Mucosa of descending colon (tissue), 3 donors: Measurements from ENCODE around the gene NUDC. TPM values are rescaled to one million over a fixed set of nuclear protein-coding genes. Genes with fewer than 3 reads are reported as not detected.

ENCODE experiments used
- ATAC-seq: fragments of 200-7000 bp; cut with Tn5 transposase; one replicate; pipeline ENCODE4 v1.9.1; 2020; ENCODE audit warnings: mild to moderate bottlenecking, moderate library complexity
- DNase-seq, 3 donors: peaks; one replicate each; pipeline ENCODE4 v3.0.0-alpha.2; 2020
- H3K36me3 ChIP-seq: fragments of 200-600 bp; one replicate; pipeline ENCODE4 v1.8.0; 2021; ENCODE audit warnings: low read depth, mild to moderate bottlenecking
- H3K4me1 ChIP-seq: fragments of 200-600 bp; one replicate; pipeline ENCODE4 v1.8.0; 2021; ENCODE audit warnings: low read depth, mild to moderate bottlenecking
- H3K4me3 ChIP-seq: fragments of 200-600 bp; one replicate; pipeline ENCODE4 v1.8.0; 2021; ENCODE audit warnings: mild to moderate bottlenecking
- H3K9me3 ChIP-seq: fragments of 200-600 bp; one replicate; pipeline ENCODE4 v1.8.0; 2021; ENCODE audit warnings: mild to moderate bottlenecking
- CTCF ChIP-seq: fragments of 200-600 bp; IDR thresholded peaks from one replicate; pipeline ENCODE4 v1.8.0; 2022; ENCODE audit warnings: antibody characterized with exemption, mild to moderate bottlenecking
- intact Hi-C, 2 donors: fragments of 100-400 bp; cut with DNase I in 1 of 2; cut with micrococcal nuclease in 1 of 2; formaldehyde crosslinking; loops; one replicate each; pipeline versions ENCODE4 v1.11.0 to v1.11.1; 2022; cut with DNase I, micrococcal nuclease
- total RNA-seq, 3 donors: library from RNA; stranded (reverse); fragmentation: NEBNext Ultra II Directional in 2 of 3; extraction: Animal tissue kit (Norgen Biotek cat#: 25700) in 2 of 3; gene quantifications; one replicate each; pipeline versions ENCODE4 v1.2.1 to v1.2.4, GENCODE V29; 2021 to 2023
- donor health status: DM: no; HTN: no; CAD: no; lungs with moderate emphysema.
- donor health status: DM: no; HTN: no; CAD: no.
- donor health status: DM: no; HTN: yes; CAD: no.

The NUDC gene
- total RNA-seq, 3 donors from 2014 or later: 36.2 to 83.5 (median 43.1) TPM

GRCh38 chr1:26965213-26965612 is 43.7 kb downstream of the NUDC start:
- Histone ChIP-seq H3K36me3 (no peaks in the 10 kb centered on the region), H3K4me1 (peaks cover 2% of the 10 kb centered on the region), H3K9me3 (no peaks in the 10 kb centered on the region), H3K4me3 (no peak overlapping the region)
- TF ChIP-seq CTCF: no peak
- intact Hi-C loops: no loop called here
- ATAC-seq: no peak
- no peak for DNase-seq

GRCh38 chr1:26965628-26966027 is 44.1 kb downstream of the NUDC start:
- Histone ChIP-seq H3K4me3 (no peak overlapping the region), H3K4me1 (peaks cover 2% of the 10 kb centered on the region), H3K9me3 (no peaks in the 10 kb centered on the region), H3K36me3 (no peaks in the 10 kb centered on the region)
- DNase-seq (no peak), ATAC-seq (no peak)
- no peak for TF ChIP-seq CTCF
- intact Hi-C loops: no loop called here

- intact Hi-C loops: no loop called here
- no peaks in the 10 kb centered on the region for H3K36me3 ChIP-seq
- H3K4me3 ChIP-seq: no peak overlapping the region
- no peak for TF ChIP-seq CTCF
- peak; percentile 91 for ATAC-seq
- H3K9me3 ChIP-seq: no peaks in the 10 kb centered on the region
- peak in 1 of 3 donors; percentile 68 for DNase-seq
- no peaks in the 10 kb centered on the region for H3K4me1 ChIP-seq
Observed at GRCh38 chr1:26970810-26971209, 49.3 kb downstream of the NUDC start.

GRCh38 chr1:26971590-26971989 is 50.0 kb downstream of the NUDC start:
- no peak for DNase-seq

GRCh38 chr1:26972390-26972789 is 50.8 kb downstream of the NUDC start:
- Histone ChIP-seq H3K4me1 (no peaks in the 10 kb centered on the region), H3K4me3 (no peak overlapping the region), H3K9me3 (no peaks in the 10 kb centered on the region), H3K36me3 (no peaks in the 10 kb centered on the region)
- no peak for DNase-seq
- TF ChIP-seq CTCF: no peak
- intact Hi-C loops: no loop called here
- ATAC-seq: no peak

More at GRCh38 chr1:26971590-26971989, 50.0 kb downstream of the NUDC start:
- TF ChIP-seq CTCF: no peak
- H3K9me3 ChIP-seq: no peaks in the 10 kb centered on the region
- ATAC-seq: no peak
- no peaks in the 10 kb centered on the region for H3K4me1 ChIP-seq
- no peak overlapping the region for H3K4me3 ChIP-seq
- intact Hi-C loops: no loop called here
- no peaks in the 10 kb centered on the region for H3K36me3 ChIP-seq

GRCh38 chr1:26972821-26973220 is 51.3 kb downstream of the NUDC start:
- ATAC-seq (no peak), DNase-seq (no peak)
- intact Hi-C loops: no loop called here
- H3K36me3 ChIP-seq: no peaks in the 10 kb centered on the region
- no peaks in the 10 kb centered on the region for H3K4me1 ChIP-seq
- H3K9me3 ChIP-seq: no peaks in the 10 kb centered on the region
- no peak for TF ChIP-seq CTCF
- H3K4me3 ChIP-seq: no peak overlapping the region
